Vagina (tissue), 2 donors: Measurements from ENCODE around the gene WDR1. TPM values are rescaled to one million over a fixed set of nuclear protein-coding genes. Genes with fewer than 3 reads are reported as not detected.

Experiments used
- DNase-seq, 2 donors: peaks; one replicate each; pipeline ENCODE4 v3.0.0-alpha.2; 2017; ENCODE audit errors: extremely low spot score in 2 of 2
- H3K27ac ChIP-seq: fragments of 200-600 bp; sonication (generic); one replicate; pipeline ENCODE4 v1.5.1; 2019
- H3K27me3 ChIP-seq: fragments of 200-600 bp; sonication (generic); one replicate; pipeline ENCODE4 v1.5.1; 2019
- H3K36me3 ChIP-seq, 2 donors: fragments of 200-600 bp; sonication (generic); one replicate each; pipeline ENCODE4 v1.5.1; 2017 to 2019
- H3K4me1 ChIP-seq: fragments of 200-600 bp; sonication (generic); one replicate; pipeline ENCODE4 v1.5.1; 2019
- H3K4me3 ChIP-seq, 2 donors: fragments of 200-600 bp; sonication (generic); 1 replicate in 1 of 2; 2 replicates in 1 of 2; pipeline ENCODE4 v1.5.1; 2016 to 2019
- H3K9me3 ChIP-seq: fragments of 200-600 bp; sonication (generic); one replicate; pipeline ENCODE4 v1.5.1; 2019
- CTCF ChIP-seq, 3 experiments: fragments of 450-650 bp in 2 of 3; fragments of 200-600 bp in 1 of 3; sonication (generic) in 1 of 3; IDR thresholded peaks; one replicate each; pipeline ENCODE4 v1.5.1; 2017 to 2019; ENCODE audit warnings: antibody characterized with exemption in 3 of 3, mild to moderate bottlenecking in 2 of 3, moderate library complexity in 2 of 3
- POLR2A ChIP-seq, 2 donors: fragments of 450-650 bp; IDR thresholded peaks; one replicate each; pipeline ENCODE4 v1.6.1; 2017; ENCODE audit warnings: antibody characterized with exemption in 2 of 2, mild to moderate bottlenecking in 2 of 2, moderate library complexity in 2 of 2
- POLR2AphosphoS5 ChIP-seq, 2 donors: sonication (generic); formaldehyde crosslinking; IDR thresholded peaks; one replicate each; pipeline ENCODE4 v1.9.0; 2017; ENCODE audit warnings: antibody characterized with exemption in 2 of 2, mild to moderate bottlenecking in 2 of 2, low read depth in 1 of 2; ENCODE audit not compliant: insufficient read depth in 1 of 2
- intact Hi-C: fragments of 100-400 bp; cut with DNase I; formaldehyde crosslinking; loops from one replicate; pipeline ENCODE4 v1.15.1; 2023
- total RNA-seq: library from RNA; depleted of rRNA; stranded (reverse); fragments of >200 nt; gene quantifications from one replicate; pipeline ENCODE4 v1.2.3, GENCODE V29; 2016

Gene WDR1
- total RNA-seq, 1 donor from 2014 or later = 159 TPM

- Histone ChIP-seq H3K36me3 (peaks cover 6 to 100% of the 10 kb centered on the region in 2 donors), H3K4me3 (no peak overlapping the region), H3K27ac (no peak overlapping the region), H3K27me3 (no peaks in the 10 kb centered on the region), H3K4me1 (no peaks in the 10 kb centered on the region), H3K9me3 (no peaks in the 10 kb centered on the region)
- no peak for TF ChIP-seq POLR2A (IDR thresholded peaks at IDR 0.05)
- no peak for TF ChIP-seq CTCF (IDR thresholded peaks at IDR 0.05)
- no peak for TF ChIP-seq POLR2AphosphoS5 (IDR thresholded peaks at IDR 0.05; ENCODE audit: insufficient read depth in 1 of 2, low read depth in 1 of 2)
- no peak for DNase-seq
- intact Hi-C loops = no loop called here
These were observed 33.2 kb downstream of the WDR1 start for GRCh38 chr4:10083331-10083771.

GRCh38 chr4:10082459-10083272, 33.9 kb downstream of the WDR1 start:
- Histone ChIP-seq H3K4me1 (no peaks in the 10 kb centered on the region), H3K27me3 (no peaks in the 10 kb centered on the region), H3K36me3 (peaks cover 11 to 100% of the 10 kb centered on the region in 2 donors), H3K4me3 (no peak overlapping the region), H3K27ac (no peak overlapping the region), H3K9me3 (no peaks in the 10 kb centered on the region)
- no peak for TF ChIP-seq POLR2A (IDR thresholded peaks at IDR 0.05)
- TF ChIP-seq CTCF (IDR thresholded peaks at IDR 0.05) = no peak
- no peak for TF ChIP-seq POLR2AphosphoS5 (IDR thresholded peaks at IDR 0.05; ENCODE audit: insufficient read depth in 1 of 2, low read depth in 1 of 2)
- intact Hi-C loops = no loop called here
- no peak for DNase-seq

- Histone ChIP-seq H3K9me3 (no peaks in the 10 kb centered on the region), H3K4me1 (no peaks in the 10 kb centered on the region), H3K27me3 (no peaks in the 10 kb centered on the region), H3K36me3 (peaks cover 11 to 100% of the 10 kb centered on the region in 2 donors), H3K4me3 (no peak overlapping the region), H3K27ac (no peak overlapping the region)
- no peak for DNase-seq
- no peak for TF ChIP-seq POLR2A (IDR thresholded peaks at IDR 0.05)
- no peak for TF ChIP-seq POLR2AphosphoS5 (IDR thresholded peaks at IDR 0.05; ENCODE audit: insufficient read depth in 1 of 2, low read depth in 1 of 2)
- no peak for TF ChIP-seq CTCF (IDR thresholded peaks at IDR 0.05)
- intact Hi-C loops = no loop called here
These were observed 34.6 kb downstream of the WDR1 start for GRCh38 chr4:10082047-10082446.

GRCh38 chr4:10081218-10081606, 35.4 kb downstream of the WDR1 start:
- H3K27ac ChIP-seq = no peak overlapping the region
- no peaks in the 10 kb centered on the region for H3K9me3 ChIP-seq
- intact Hi-C loops = no loop called here
- H3K4me3 ChIP-seq = no peak overlapping the region
- TF ChIP-seq CTCF (IDR thresholded peaks at IDR 0.05) (no peak), POLR2AphosphoS5 (IDR thresholded peaks at IDR 0.05; ENCODE audit: insufficient read depth in 1 of 2, low read depth in 1 of 2) (no peak), POLR2A (IDR thresholded peaks at IDR 0.05) (no peak)
- DNase-seq = no peak
- no peaks in the 10 kb centered on the region for H3K27me3 ChIP-seq
- peaks cover 11 to 100% of the 10 kb centered on the region in 2 donors for H3K36me3 ChIP-seq
- no peaks in the 10 kb centered on the region for H3K4me1 ChIP-seq

- H3K27me3 ChIP-seq = no peaks in the 10 kb centered on the region
- no peak for TF ChIP-seq CTCF (IDR thresholded peaks at IDR 0.05)
- DNase-seq = no peak
- intact Hi-C loops = no loop called here
- H3K9me3 ChIP-seq = no peaks in the 10 kb centered on the region
- H3K27ac ChIP-seq = no peak overlapping the region
- peaks cover 11 to 100% of the 10 kb centered on the region in 2 donors for H3K36me3 ChIP-seq
- no peak overlapping the region for H3K4me3 ChIP-seq
- no peaks in the 10 kb centered on the region for H3K4me1 ChIP-seq
These were observed 35.9 kb downstream of the WDR1 start for GRCh38 chr4:10080589-10081217.
